GM21367 (cell line): ENCODE measurements around the gene CNPY2.

ENCODE experiments used
- ATAC-seq: cut with Tn5 transposase; IDR thresholded peaks from one replicate; pipeline ENCODE4 v1.9.1; 2021; ENCODE audit not compliant: unreplicated experiment

CNPY2 gene

GRCh38 chr12:56260921-56261320 is 54.9 kb downstream of the CNPY2 start:
- no peak for ATAC-seq

GRCh38 chr12:56260380-56260779 is 55.4 kb downstream of the CNPY2 start:
- ATAC-seq, result no peak
